ENCODE measurements around the gene MED14.

The MED14 gene

GRCh38 chrX:40705658-40706312 lies 29.6 kb downstream of the MED14 start:
- TF ChIP-seq NFIC (IDR thresholded peaks at IDR 0.05) (no peak), CREB1 (IDR thresholded peaks at IDR 0.05; ENCODE audit: low read depth) (no peak), CEBPB (IDR thresholded peaks at IDR 0.05) (no peak), TCF12 (IDR thresholded peaks at IDR 0.05; ENCODE audit: low read depth) (no peak), YY1 (IDR thresholded peaks at IDR 0.05; ENCODE audit: low read depth) (no peak), RAD21 (IDR thresholded peaks at IDR 0.05; ENCODE audit: low read depth) (no peak), EP300 (IDR thresholded peaks at IDR 0.05; ENCODE audit: borderline replicate concordance) (no peak), REST (IDR thresholded peaks at IDR 0.05; ENCODE audit: low read depth) (no peak)

- TF ChIP-seq CREB1 (IDR thresholded peaks at IDR 0.05; ENCODE audit: low read depth) (no peak), FOXM1 (IDR thresholded peaks at IDR 0.05; ENCODE audit: borderline replicate concordance, low read depth) (no peak), EGR1 (IDR thresholded peaks at IDR 0.05) (no peak), NFIC (IDR thresholded peaks at IDR 0.05) (no peak), RAD21 (IDR thresholded peaks at IDR 0.05; ENCODE audit: low read depth) (no peak), CEBPB (IDR thresholded peaks at IDR 0.05) (no peak), EP300 (IDR thresholded peaks at IDR 0.05; ENCODE audit: borderline replicate concordance) (no peak)
Measured at GRCh38 chrX:40700640-40701342, 34.6 kb downstream of the MED14 start.

- TF ChIP-seq MAX (IDR thresholded peaks at IDR 0.05) (no peak), EP300 (IDR thresholded peaks at IDR 0.05; ENCODE audit: borderline replicate concordance) (no peak), TAF1 (IDR thresholded peaks at IDR 0.05; ENCODE audit: low read depth) (no peak), TCF12 (IDR thresholded peaks at IDR 0.05; ENCODE audit: low read depth) (no peak), CEBPB (IDR thresholded peaks at IDR 0.05) (no peak), CREB1 (IDR thresholded peaks at IDR 0.05; ENCODE audit: low read depth) (no peak), FOXM1 (IDR thresholded peaks at IDR 0.05; ENCODE audit: borderline replicate concordance, low read depth) (no peak), YY1 (IDR thresholded peaks at IDR 0.05; ENCODE audit: low read depth) (no peak), TEAD4 (IDR thresholded peaks at IDR 0.05) (no peak), RAD21 (IDR thresholded peaks at IDR 0.05; ENCODE audit: low read depth) (no peak), REST (IDR thresholded peaks at IDR 0.05; ENCODE audit: low read depth) (no peak), ZBTB7A (IDR thresholded peaks at IDR 0.05; ENCODE audit: low read depth) (no peak)
Measured at GRCh38 chrX:40698851-40699250, 36.5 kb downstream of the MED14 start.

GRCh38 chrX:40694802-40695201 lies 40.5 kb downstream of the MED14 start:
- TF ChIP-seq EGR1 (IDR thresholded peaks at IDR 0.05) (no peak), CREB1 (IDR thresholded peaks at IDR 0.05; ENCODE audit: low read depth) (no peak), NFIC (IDR thresholded peaks at IDR 0.05) (no peak), EP300 (IDR thresholded peaks at IDR 0.05; ENCODE audit: borderline replicate concordance) (no peak), MAX (IDR thresholded peaks at IDR 0.05) (no peak), YY1 (IDR thresholded peaks at IDR 0.05; ENCODE audit: low read depth) (no peak), ZBTB7A (IDR thresholded peaks at IDR 0.05; ENCODE audit: low read depth) (no peak), REST (IDR thresholded peaks at IDR 0.05; ENCODE audit: low read depth) (no peak)

- TF ChIP-seq MAX (IDR thresholded peaks at IDR 0.05): no peak
- TF ChIP-seq EP300 (IDR thresholded peaks at IDR 0.05; ENCODE audit: borderline replicate concordance): no peak
- no peak for TF ChIP-seq CEBPB (IDR thresholded peaks at IDR 0.05)
- TF ChIP-seq CREB1 (IDR thresholded peaks at IDR 0.05; ENCODE audit: low read depth): no peak
- TF ChIP-seq RAD21 (IDR thresholded peaks at IDR 0.05; ENCODE audit: low read depth): no peak
- no peak for TF ChIP-seq USF1 (IDR thresholded peaks at IDR 0.05)
- no peak for TF ChIP-seq TEAD4 (IDR thresholded peaks at IDR 0.05)
- no peak for TF ChIP-seq REST (IDR thresholded peaks at IDR 0.05; ENCODE audit: low read depth)
- TF ChIP-seq NFIC (IDR thresholded peaks at IDR 0.05): no peak
- no peak for TF ChIP-seq ZBTB7A (IDR thresholded peaks at IDR 0.05; ENCODE audit: low read depth)
Measured at GRCh38 chrX:40688929-40689328, 46.4 kb downstream of the MED14 start.
